H1 (cell line): ENCODE data around the gene CAMTA1. TPM values are rescaled to one million over a fixed set of nuclear protein-coding genes. Genes with fewer than 3 reads are reported as not detected.

ENCODE experiments used
- CTCF ChIA-PET: fragments of 300-600 bp; sonication (Branson Sonifier 250); formaldehyde crosslinking; loops from one replicate; lab custom pipeline; 2021; ENCODE audit not compliant: partially characterized antibody; lab: Charles Lee
- POLR2A ChIA-PET: fragments of 300-600 bp; sonication (Branson Sonifier 250); formaldehyde crosslinking; loops from one replicate; lab custom pipeline; 2021; ENCODE audit warnings: inconsistent platforms; ENCODE audit not compliant: partially characterized antibody; lab: Charles Lee
- DNase-seq, 2 experiments: peaks; one replicate each; pipeline versions ENCODE4 v3.0.0 to v3.0.0-alpha.2; 2010 to 2022; ENCODE audit warnings: low spot score in 2 of 2, low read depth in 1 of 2, mixed read lengths in 1 of 2
- FAIRE-seq: peaks from 2 replicates; lab custom pipeline; 2011; peaks lifted over from hg19 to GRCh38; lab: Jason Lieb, UNC
- H2AFZ ChIP-seq: 2 replicates; pipeline ENCODE4 v1.8.1; 2012; ENCODE audit warnings: low read length, inconsistent platforms
- H2AK5ac ChIP-seq: 2 replicates; pipeline ENCODE4 v1.6.1; 2013; ENCODE audit warnings: low read depth, low read length
- H2BK120ac ChIP-seq: replicated peaks from 2 replicates; pipeline ENCODE3; 2013; ENCODE audit warnings: low read depth, low read length, inconsistent platforms
- H2BK12ac ChIP-seq: 2 replicates; pipeline ENCODE4 v1.6.1; 2013; ENCODE audit warnings: low read depth, low read length
- H2BK15ac ChIP-seq: 2 replicates; pipeline ENCODE4 v1.6.1; 2013; ENCODE audit warnings: low read length
- H2BK20ac ChIP-seq: 2 replicates; pipeline ENCODE4 v1.6.1; 2013; ENCODE audit warnings: low read length
- H2BK5ac ChIP-seq: 2 replicates; pipeline ENCODE4 v1.6.1; 2013; ENCODE audit warnings: low read depth, low read length
- H3K14ac ChIP-seq: 2 replicates; pipeline ENCODE4 v1.6.1; 2013; ENCODE audit warnings: inconsistent platforms; ENCODE audit not compliant: insufficient read length
- H3K18ac ChIP-seq: 2 replicates; pipeline ENCODE4 v1.6.1; 2013; ENCODE audit warnings: low read length; ENCODE audit errors: extremely low read depth
- H3K23ac ChIP-seq: 2 replicates; pipeline ENCODE4 v1.6.1; 2013; ENCODE audit warnings: inconsistent platforms; ENCODE audit not compliant: insufficient read length
- H3K23me2 ChIP-seq: 2 replicates; pipeline ENCODE4 v1.6.1; 2013; ENCODE audit warnings: low read depth, low read length
- H3K27ac ChIP-seq: 2 replicates; pipeline ENCODE4 v1.6.1; 2011; ENCODE audit warnings: low read depth, low read length, inconsistent platforms
- H3K27me3 ChIP-seq, 4 experiments: replicated peaks in 1 of 4; 1 replicate in 1 of 4; 2 replicates in 3 of 4; pipeline versions ENCODE4 v1.6.1 to v1.8.1; 2011 to 2013; ENCODE audit warnings: low read length in 3 of 4, mild to moderate bottlenecking in 3 of 4, inconsistent platforms in 2 of 4, mixed read lengths in 2 of 4, moderate library complexity in 1 of 4; ENCODE audit not compliant: control insufficient read depth in 3 of 4, insufficient read depth in 3 of 4; ENCODE audit errors: extremely low read depth in 1 of 4
- H3K36me3 ChIP-seq, 4 experiments: 2 replicates each; pipeline versions ENCODE4 v1.6.1 to v1.8.1; 2011 to 2013; ENCODE audit warnings: mild to moderate bottlenecking in 4 of 4, low read length in 3 of 4, moderate library complexity in 2 of 4, control low read depth in 1 of 4, inconsistent platforms in 1 of 4; ENCODE audit not compliant: insufficient read depth in 4 of 4, control insufficient read depth in 2 of 4
- H3K4ac ChIP-seq: replicated peaks from 2 replicates; pipeline ENCODE3; 2013; ENCODE audit warnings: low read length, low read depth, mixed read lengths, inconsistent platforms; ENCODE audit not compliant: insufficient read length
- H3K4me1 ChIP-seq, 4 experiments: replicated peaks in 1 of 4; 1 replicate in 1 of 4; 2 replicates in 3 of 4; pipeline versions ENCODE4 v1.6.1 to v1.8.1; 2011 to 2013; ENCODE audit warnings: low read length in 3 of 4, inconsistent platforms in 2 of 4, mixed read lengths in 1 of 4; ENCODE audit not compliant: insufficient read depth in 4 of 4, control insufficient read depth in 3 of 4
- H3K4me2 ChIP-seq, 2 experiments: 2 replicates each; pipeline versions ENCODE4 v1.6.1 to v1.8.1; 2011 to 2013; ENCODE audit warnings: low read depth in 2 of 2, low read length in 2 of 2, control low read depth in 1 of 2, inconsistent platforms in 1 of 2, mild to moderate bottlenecking in 1 of 2; ENCODE audit not compliant: insufficient read depth in 1 of 2
- H3K4me3 ChIP-seq, 4 experiments: fragments of 200-600, 300-600 bp in 1 of 4; sonication (generic), shearing (Covaris generic), sonication (Bioruptor Twin) in 1 of 4; 2 replicates each; pipeline versions ENCODE4 v1.5.1 to v1.8.1; 2011 to 2016; ENCODE audit warnings: low read length in 4 of 4, low read depth in 3 of 4, control low read depth in 2 of 4, inconsistent platforms in 2 of 4, mild to moderate bottlenecking in 2 of 4, mixed read lengths in 1 of 4, moderate library complexity in 1 of 4; ENCODE audit not compliant: insufficient read depth in 2 of 4; ENCODE audit errors: extremely low read depth in 1 of 4
- H3K56ac ChIP-seq: replicated peaks from 2 replicates; pipeline ENCODE3; 2013; ENCODE audit warnings: low read depth, mild to moderate bottlenecking, mixed read lengths, low read length, inconsistent platforms; ENCODE audit not compliant: insufficient read length
- H3K79me1 ChIP-seq: 2 replicates; pipeline ENCODE4 v1.6.1; 2013; ENCODE audit warnings: low read depth, low read length, control low read depth
- H3K79me2 ChIP-seq, 2 experiments: 2 replicates each; pipeline versions ENCODE4 v1.6.1 to v1.8.1; 2012 to 2013; ENCODE audit warnings: low read length in 2 of 2, mild to moderate bottlenecking in 2 of 2, inconsistent platforms in 1 of 2; ENCODE audit not compliant: insufficient read depth in 2 of 2, control insufficient read depth in 1 of 2
- H3K9ac ChIP-seq, 4 experiments: replicated peaks in 1 of 4; 1 replicate in 1 of 4; 2 replicates in 3 of 4; pipeline versions ENCODE4 v1.6.1 to v1.8.1; 2011 to 2013; ENCODE audit warnings: low read depth in 3 of 4, low read length in 3 of 4, control low read depth in 2 of 4, mild to moderate bottlenecking in 2 of 4, moderate library complexity in 2 of 4, inconsistent platforms in 1 of 4; ENCODE audit errors: extremely low read depth in 1 of 4
- H3K9me3 ChIP-seq, 2 experiments: 2 replicates each; pipeline versions ENCODE4 v1.6.1 to v1.8.1; 2012 to 2013; ENCODE audit warnings: mild to moderate bottlenecking in 2 of 2, moderate library complexity in 2 of 2, control low read depth in 1 of 2, inconsistent platforms in 1 of 2, low read depth in 1 of 2, low read length in 1 of 2, mixed read lengths in 1 of 2; ENCODE audit not compliant: insufficient read depth in 2 of 2
- H4K20me1 ChIP-seq, 2 experiments: replicated peaks in 1 of 2; 2 replicates each; pipeline versions ENCODE3 to v1.8.1; 2011 to 2013; ENCODE audit warnings: inconsistent platforms in 2 of 2, low read length in 2 of 2, mild to moderate bottlenecking in 1 of 2; ENCODE audit not compliant: insufficient read depth in 2 of 2, control insufficient read depth in 1 of 2
- H4K5ac ChIP-seq: 2 replicates; pipeline ENCODE4 v1.6.1; 2013; ENCODE audit warnings: low read length, low read depth, mixed read lengths, inconsistent platforms; ENCODE audit not compliant: insufficient read length
- H4K8ac ChIP-seq: 2 replicates; pipeline ENCODE4 v1.8.0; 2013; ENCODE audit warnings: mild to moderate bottlenecking, moderate library complexity, low read length, inconsistent platforms; ENCODE audit not compliant: insufficient read depth; ENCODE audit errors: extremely low read depth
- H4K91ac ChIP-seq: replicated peaks from 2 replicates; pipeline ENCODE3; 2013; ENCODE audit warnings: low read length, mixed read lengths, inconsistent platforms; ENCODE audit not compliant: insufficient read length
- ATF3 ChIP-seq: IDR thresholded peaks from 2 replicates; pipeline ENCODE4 v1.6.1; 2011; ENCODE audit warnings: low read depth, mild to moderate bottlenecking, low read length; ENCODE audit not compliant: insufficient read depth
- BCL11A ChIP-seq, 2 experiments: IDR thresholded peaks; one replicate each; pipeline ENCODE4 v1.6.1; 2011; ENCODE audit warnings: low read depth in 2 of 2, low read length in 2 of 2, mild to moderate bottlenecking in 2 of 2
- EGR1 ChIP-seq: IDR thresholded peaks from 2 replicates; pipeline ENCODE4 v1.6.1; 2011; ENCODE audit warnings: low read depth, low read length, borderline replicate concordance
- GABPA ChIP-seq: IDR thresholded peaks from 2 replicates; pipeline ENCODE4 v1.6.1; 2011; ENCODE audit warnings: mild to moderate bottlenecking, low read length, moderate library complexity, borderline replicate concordance; ENCODE audit not compliant: insufficient read depth
- KDM5A ChIP-seq: fragments of 200-600 bp; IDR thresholded peaks from 2 replicates; pipeline ENCODE4 v1.7.1; 2012; ENCODE audit warnings: mild to moderate bottlenecking, low read length, inconsistent platforms, mixed read lengths
- RXRA ChIP-seq: IDR thresholded peaks from 2 replicates; pipeline ENCODE4 v1.6.1; 2011; ENCODE audit warnings: low read depth, mild to moderate bottlenecking, low read length, moderate library complexity; ENCODE audit not compliant: insufficient read depth
- TCF12 ChIP-seq: IDR thresholded peaks from 2 replicates; pipeline ENCODE4 v1.6.1; 2011; ENCODE audit warnings: low read depth, mild to moderate bottlenecking, low read length
- USF2 ChIP-seq: IDR thresholded peaks from 2 replicates; pipeline ENCODE4 v1.6.1; 2011; ENCODE audit warnings: low read length, improper control_type of control experiment
- WGBS, 2 experiments: shearing (Covaris generic) in 1 of 2; methylation state at CpG; one replicate each; pipeline versions ENCODE4 v1.1.6 to v1.1.7; 2013 to 2015; ENCODE audit warnings: low lambda C conversion rate in 2 of 2, mixed read lengths in 2 of 2, inconsistent platforms in 1 of 2, low coverage in 1 of 2, missing lambda C conversion rate in 1 of 2; ENCODE audit not compliant: insufficient replicate concordance in 2 of 2, insufficient coverage in 1 of 2, insufficient read length in 1 of 2; ENCODE audit errors: extremely low coverage in 1 of 2, missing lambda C conversion rate in 1 of 2; 5-methylcytosine and 5-hydroxymethylcytosine counted together
- polyA plus RNA-seq, 7 experiments: library from polyadenylated mRNA; depleted of rRNA in 3 of 7; stranded (reverse) in 5 of 7; unstranded in 2 of 7; fragments of >200 nt in 5 of 7; fragments of 200-250 nt in 2 of 7; gene quantifications; 1 replicate in 5 of 7; 2 replicates in 1 of 7; 4 replicates in 1 of 7; pipeline versions ENCODE4 v1.2.1 to v1.2.3, GENCODE V29; 2011 to 2013; ENCODE audit warnings: missing spikeins in 2 of 7, mixed read lengths in 2 of 7
- total RNA-seq: library from RNA; stranded (reverse); fragmentation: NEBNext Ultra II Directional; extraction: Animal tissue kit (Norgen Biotek cat#: 25700); gene quantifications from 2 replicates; pipeline ENCODE4 v1.2.1, GENCODE V29; 2021

The CAMTA1 gene
- total and polyA plus RNA-seq, 2 of the 8 experiments (the other 6 are each of a cell fraction or from before 2014, with no cell fraction given) = 65.0 to 119 TPM

DNA sequence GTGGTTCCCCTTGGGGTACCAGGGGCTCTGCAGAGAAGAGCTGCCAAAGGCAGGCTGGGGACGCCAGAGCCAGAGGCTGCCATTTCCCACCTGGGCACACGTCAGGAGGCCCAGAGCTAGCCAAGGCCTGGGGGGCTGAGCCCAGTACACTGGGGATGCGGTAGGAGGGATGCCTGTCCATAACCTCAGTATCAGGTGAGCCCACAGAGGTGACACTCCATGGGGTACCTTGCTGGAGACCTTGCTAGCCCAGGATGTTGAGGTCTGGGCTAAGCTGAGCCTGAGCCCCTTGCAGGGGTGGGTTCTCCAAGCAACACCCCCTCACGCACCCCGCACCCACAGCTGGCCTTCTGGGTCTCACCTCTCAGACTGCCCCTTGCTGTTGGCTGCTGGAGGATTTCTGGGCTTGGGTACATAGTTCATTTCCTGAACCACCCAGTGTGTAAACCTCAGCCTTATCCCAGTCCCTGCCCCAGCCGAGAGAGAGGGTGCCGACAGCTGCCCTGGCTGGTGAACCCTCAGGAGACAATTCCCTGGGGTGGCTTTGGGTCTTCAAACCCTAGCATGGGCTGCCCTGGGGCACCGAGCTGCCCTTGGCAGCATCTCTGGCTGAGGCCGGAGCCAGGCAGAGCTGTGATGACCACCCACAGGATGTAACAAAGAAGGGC, 893.4 kb downstream of the CAMTA1 start:
- Histone ChIP-seq H3K4ac (peak overlapping the region; percentile 53), H3K27me3 (peaks cover 0 to 20% (median 14%) of the 10 kb centered on the region in 4 experiments; a peak in 6 of 7 replicates), H3K4me3 (no peak overlapping the region), H4K91ac (no peak overlapping the region), H3K36me3 (no peaks in the 10 kb centered on the region), H3K14ac (no peak overlapping the region), H3K4me1 (peaks cover 0 to 3% (median 3%) of the 10 kb centered on the region in 4 experiments; a peak in 4 of 7 replicates), H3K9me3 (no peaks in the 10 kb centered on the region), H3K79me1 (no peaks in the 10 kb centered on the region), H4K8ac (peak overlapping the region; percentile 42), H3K9ac (no peak overlapping the region), H2BK12ac (no peak overlapping the region), H4K20me1 (no peaks in the 10 kb centered on the region), H4K5ac (no peak overlapping the region), H2BK20ac (no peak overlapping the region), H3K23ac (no peak overlapping the region), H3K27ac (no peak overlapping the region), H3K56ac (no peak overlapping the region), H2AK5ac (no peak overlapping the region), H3K79me2 (no peaks in the 10 kb centered on the region), H2BK120ac (no peak overlapping the region), H2BK15ac (no peak overlapping the region), H2AFZ (no peak overlapping the region), H3K23me2 (peaks cover 2% of the 10 kb centered on the region; the same call in 1 of the 2 replicates), H2BK5ac (no peak overlapping the region), H3K18ac (no peak overlapping the region), H3K4me2 (no peak overlapping the region; a peak in 1 of 4 replicates)
- DNase-seq (no peak), FAIRE-seq (no peak)
- ChIA-PET POLR2A (interaction anchor here (1.2 to 1.3 kb wide), 2 partner anchors 24 to 27 kb away, joined by 3 read pairs; no protein-coding TSS in a partner anchor), CTCF (interaction anchor here (0.6 to 23.6 kb wide), 9 partner anchors 10 to 105 kb away, joined by 3 to 554 read pairs (median 4); no protein-coding TSS in a partner anchor)
- WGBS, 2 experiments = 85% methylated on average over 8 of the region's 9 CpGs; no CpG with 5 or more reads in 1 of the 2 experiments
- TF ChIP-seq BCL11A (IDR thresholded peaks at IDR 0.05; ENCODE audit: low read depth in 2 of 2, low read length in 2 of 2) (no peak), USF2 (no peak), EGR1 (no peak), GABPA (no peak), ATF3 (no peak), KDM5A (no peak), TCF12 (no peak), RXRA (no peak)
